Calu3 (cell line): ENCODE results near the gene DRD1. TPM values are rescaled to one million over a fixed set of nuclear protein-coding genes. Genes with fewer than 3 reads are reported as not detected.

ENCODE experiments used
- BruUV-seq: library from RNA; stranded (reverse); fragments of 400-500 nt; replicated peaks from 2 replicates; lab custom pipeline; 2021; lab: Mats Ljungman, UMichigan
- CTCF ChIA-PET: fragments of 300-600 bp; sonication (Branson Sonifier 250); formaldehyde crosslinking; loops from one replicate; lab custom pipeline; 2022; ENCODE audit warnings: antibody characterized with exemption; lab: Charles Lee
- DNase-seq: peaks from one replicate; pipeline ENCODE4 v3.0.0; 2022
- H3K27ac Mint-ChIP-seq: one replicate; pipeline ENCODE4 v1.8.0; 2022; ENCODE audit warnings: mixed read lengths; ENCODE audit not compliant: unreplicated experiment
- H3K27me3 Mint-ChIP-seq: one replicate; pipeline ENCODE4 v1.8.0; 2022; ENCODE audit warnings: mixed read lengths; ENCODE audit not compliant: unreplicated experiment
- H3K36me3 Mint-ChIP-seq: one replicate; pipeline ENCODE4 v1.8.0; 2022; ENCODE audit warnings: mild to moderate bottlenecking, moderate library complexity, mixed read lengths; ENCODE audit not compliant: insufficient read depth, unreplicated experiment
- H3K4me1 Mint-ChIP-seq: one replicate; pipeline ENCODE4 v1.8.0; 2022; ENCODE audit warnings: mild to moderate bottlenecking, low read depth, mixed read lengths; ENCODE audit not compliant: unreplicated experiment
- H3K4me3 Mint-ChIP-seq: one replicate; pipeline ENCODE4 v1.8.0; 2022; ENCODE audit warnings: mild to moderate bottlenecking, low read depth, moderate library complexity, mixed read lengths; ENCODE audit not compliant: unreplicated experiment
- H3K9me3 Mint-ChIP-seq: one replicate; pipeline ENCODE4 v1.8.0; 2022; ENCODE audit warnings: low read depth, mixed read lengths; ENCODE audit not compliant: unreplicated experiment
- CTCF ChIP-seq: fragments of 200-600 bp; IDR thresholded peaks from one replicate; pipeline ENCODE4 v1.8.0; 2022; ENCODE audit warnings: antibody characterized with exemption; ENCODE audit not compliant: unreplicated experiment
- intact Hi-C: fragments of 100-400 bp; cut with micrococcal nuclease; formaldehyde crosslinking; loops from one replicate; pipeline ENCODE4 v1.10.0; 2022; ENCODE audit not compliant: unreplicated experiment
- total RNA-seq: library from RNA; stranded (reverse); gene quantifications from 2 replicates; pipeline ENCODE4 v1.2.3, GENCODE V29; 2022

The DRD1 gene
- total RNA-seq, 1 experiment from 2014 or later: not detected

- Mint-ChIP-seq H3K27ac (no peak overlapping the region), H3K27me3 (no peaks in the 10 kb centered on the region), H3K36me3 (peaks cover 44% of the 10 kb centered on the region), H3K4me3 (no peak overlapping the region), H3K4me1 (peaks cover 16% of the 10 kb centered on the region), H3K9me3 (no peaks in the 10 kb centered on the region)
- BruUV-seq: no TSS peak
- no peak for DNase-seq
- intact Hi-C loops: no loop called here
- TF ChIP-seq CTCF: no peak
- CTCF ChIA-PET: no interaction called here
Measured at GRCh38 chr5:175484322-175484721, 40.3 kb upstream of the DRD1 start.

- Mint-ChIP-seq H3K27me3 (no peaks in the 10 kb centered on the region), H3K4me1 (peaks cover 18% of the 10 kb centered on the region), H3K27ac (no peak overlapping the region), H3K9me3 (no peaks in the 10 kb centered on the region), H3K4me3 (no peak overlapping the region), H3K36me3 (peaks cover 46% of the 10 kb centered on the region)
- no peak for TF ChIP-seq CTCF
- CTCF ChIA-PET: no interaction called here
- intact Hi-C loops: no loop called here
- no peak for DNase-seq
- BruUV-seq: no TSS peak
Measured at GRCh38 chr5:175483337-175483736, 39.4 kb upstream of the DRD1 start.

GRCh38 chr5:175479125-175479881 is 35.3 kb upstream of the DRD1 start:
- Mint-ChIP-seq H3K9me3 (no peaks in the 10 kb centered on the region), H3K4me3 (peak overlapping the region; percentile 96), H3K27ac (peak overlapping the region; percentile 80), H3K4me1 (peaks cover 18% of the 10 kb centered on the region), H3K36me3 (peaks cover 40% of the 10 kb centered on the region), H3K27me3 (peaks cover 22% of the 10 kb centered on the region)
- no peak for DNase-seq
- no peak for TF ChIP-seq CTCF
- intact Hi-C loops: no loop called here
- CTCF ChIA-PET: interaction anchor here (1.5 kb wide), 1 partner anchor 240 kb away, joined by 3 read pairs; no protein-coding TSS in a partner anchor
- BruUV-seq: TSS peak; percentile 46

- BruUV-seq: no TSS peak
- H3K27me3 Mint-ChIP-seq: peaks cover 29% of the 10 kb centered on the region
Measured at GRCh38 chr5:175478384-175479124, 34.6 kb upstream of the DRD1 start, which contains the start of gene SFXN1. Gene SFXN1 (plus strand): TSS chr5:175478560. CDS start chr5:175492104, 13,544 bp downstream.

More at GRCh38 chr5:175478384-175479124, 34.6 kb upstream of the DRD1 start, which contains the start of gene SFXN1:
- no peak for TF ChIP-seq CTCF
- Mint-ChIP-seq H3K27ac (peak within 1 kb of the TSS; percentile 80), H3K4me1 (peaks cover 18% of the 10 kb centered on the region), H3K4me3 (peak within 1 kb of the TSS; percentile 96), H3K36me3 (peaks cover 35% of the 10 kb centered on the region), H3K9me3 (no peaks in the 10 kb centered on the region)
- peak; percentile 86 for DNase-seq
- CTCF ChIA-PET: interaction anchor here (1.5 to 2.5 kb wide), 2 partner anchors 14 to 240 kb away, joined by 3 to 16 read pairs; no protein-coding TSS in a partner anchor
- intact Hi-C loops: no loop called here
